Measurements from ENCODE around the gene DYNLL1. TPM values are rescaled to one million over a fixed set of nuclear protein-coding genes. Genes with fewer than 3 reads are reported as not detected.
"Not testable (repeated sequence)": the region's sequence is repeated elsewhere in the genome, so short reads cannot be mapped to it uniquely, and the experiment has no call there.

The DYNLL1 gene
- total RNA-seq, 1 donor from 2014 or later = 417 TPM

- no peak for DNase-seq (ENCODE audit: low read depth)
These were observed 19.6 kb downstream of the DYNLL1 start for GRCh38 chr12:120515496-120515895.

- not testable (repeated sequence) for DNase-seq (ENCODE audit: low read depth)
These were observed 23.4 kb downstream of the DYNLL1 start for GRCh38 chr12:120519324-120519723.

DNA sequence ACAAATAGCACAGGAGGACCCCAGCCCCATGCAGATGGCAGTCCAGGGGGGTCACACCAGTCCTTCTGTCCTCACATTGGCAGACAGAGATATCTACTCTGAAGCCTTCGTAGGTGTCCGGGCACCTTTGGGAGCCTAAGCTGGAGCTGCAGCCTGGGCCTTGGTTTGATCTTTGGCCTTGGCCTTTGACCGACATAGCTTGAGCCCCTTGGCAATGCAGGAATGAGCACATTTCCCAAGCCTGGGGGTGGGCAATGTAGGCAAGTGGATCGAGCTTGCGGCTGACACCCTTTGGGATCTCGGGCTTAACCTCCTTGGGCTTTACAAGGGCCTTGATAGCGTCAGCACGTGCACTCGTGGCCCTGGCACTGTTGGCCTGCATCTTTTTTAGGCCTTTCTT is 26.7 kb downstream of the DYNLL1 start:
- no peak for DNase-seq (ENCODE audit: low read depth)

DNA sequence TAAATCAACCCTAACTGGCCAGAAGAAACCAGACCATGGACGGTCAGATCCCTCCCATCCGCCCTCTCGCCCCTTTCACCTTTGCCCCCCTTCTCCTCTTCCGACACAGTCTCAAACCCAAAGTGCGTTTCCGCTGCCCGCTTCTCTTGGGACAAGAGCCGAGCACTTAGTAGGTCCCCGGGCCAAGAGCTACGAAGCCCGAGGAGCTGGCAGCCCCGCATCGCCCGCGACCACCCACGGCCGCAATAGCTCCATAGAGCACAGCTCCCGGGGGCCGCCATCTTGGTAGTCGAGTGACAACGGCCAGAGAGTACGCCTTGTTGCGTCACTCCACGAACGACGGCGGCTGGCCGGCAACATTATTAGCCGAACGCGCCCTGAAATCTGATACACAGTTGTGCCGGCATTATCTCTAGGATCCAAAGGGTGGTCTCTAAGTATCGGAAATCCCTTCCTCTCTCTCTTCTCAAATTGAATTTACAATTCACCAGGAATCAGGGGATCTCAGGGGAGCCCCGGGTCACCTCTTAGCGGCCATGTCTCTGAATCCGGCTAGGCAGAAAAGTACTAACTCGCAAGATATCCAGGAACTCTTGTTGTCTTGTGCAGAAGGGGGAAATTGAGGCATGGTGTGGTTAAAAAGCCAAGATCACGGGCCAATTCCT is 33.1 kb downstream of the DYNLL1 start, which contains the start of gene COQ5:
TSS of gene COQ5 (minus strand) at position 298 of the 665 bp plus-strand sequence. CDS start at position 281, 17 bp downstream.
- DNase-seq (ENCODE audit: low read depth) = peak; percentile 64

- DNase-seq (ENCODE audit: low read depth) = peak; percentile 74
These were observed 33.9 kb downstream of the DYNLL1 start for GRCh38 chr12:120529641-120530417.

GRCh38 chr12:120530418-120530761 is 34.5 kb downstream of the DYNLL1 start:
- not testable (repeated sequence) for DNase-seq (ENCODE audit: low read depth)

GRCh38 chr12:120532701-120533238 is 36.9 kb downstream of the DYNLL1 start:
- DNase-seq (ENCODE audit: low read depth) = no peak

- DNase-seq (ENCODE audit: low read depth) = peak; percentile 80
These were observed 38.3 kb downstream of the DYNLL1 start, which contains the start of gene RNF10 for GRCh38 chr12:120534203-120534702. RNF10 (plus strand) TSS chr12:120534356; CDS start chr12:120534812, 456 bp downstream.

- DNase-seq (ENCODE audit: low read depth) = peak; percentile 90
These were observed 39.1 kb downstream of the DYNLL1 start for GRCh38 chr12:120534703-120535655.

- no peak for DNase-seq (ENCODE audit: low read depth)
These were observed 40.3 kb downstream of the DYNLL1 start for GRCh38 chr12:120536064-120536791.

GRCh38 chr12:120537856-120538220 is 41.9 kb downstream of the DYNLL1 start:
- no peak for DNase-seq (ENCODE audit: low read depth)

- peak; percentile 93 for DNase-seq (ENCODE audit: low read depth)
These were observed 42.6 kb downstream of the DYNLL1 start for GRCh38 chr12:120538281-120539156.

GRCh38 chr12:120539303-120539702 is 43.4 kb downstream of the DYNLL1 start:
- DNase-seq (ENCODE audit: low read depth) = peak; percentile 68

DNA sequence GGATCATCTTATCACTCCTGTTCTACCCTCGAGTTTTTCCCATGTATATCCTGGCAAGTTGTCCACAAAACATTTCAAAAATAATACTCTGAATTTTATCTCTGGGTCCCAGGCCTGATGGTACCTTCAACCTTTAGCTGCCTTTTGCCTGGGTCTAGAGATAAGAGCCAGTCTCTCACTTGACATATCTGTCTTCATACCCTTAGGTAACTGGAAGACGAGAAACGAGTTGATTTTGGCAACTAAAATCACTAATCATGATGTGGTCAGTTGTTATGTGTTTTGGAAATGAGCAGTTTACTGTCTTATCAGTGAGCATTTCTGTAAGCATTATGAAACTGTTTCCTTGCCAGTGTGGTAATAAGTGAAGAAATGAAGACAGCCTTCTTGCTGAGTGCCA is 44.5 kb downstream of the DYNLL1 start:
- no peak for DNase-seq (ENCODE audit: low read depth)

GRCh38 chr12:120542166-120542565 is 46.3 kb downstream of the DYNLL1 start:
- no peak for DNase-seq (ENCODE audit: low read depth)

- no peak for DNase-seq (ENCODE audit: low read depth)
These were observed 48.8 kb downstream of the DYNLL1 start for GRCh38 chr12:120544691-120545090.

- no peak for DNase-seq (ENCODE audit: low read depth)
These were observed 50.1 kb downstream of the DYNLL1 start for GRCh38 chr12:120546050-120546386.
